ENCODE data around the gene KCNN3. TPM values are rescaled to one million over a fixed set of nuclear protein-coding genes. Genes with fewer than 3 reads are reported as not detected.

Gene KCNN3
- total RNA-seq, 5 donors from 2014 or later (not counting 1 experiment from before 2014, with no cell fraction given) = 0.03 to 0.23 (median 0.18) TPM

DNA sequence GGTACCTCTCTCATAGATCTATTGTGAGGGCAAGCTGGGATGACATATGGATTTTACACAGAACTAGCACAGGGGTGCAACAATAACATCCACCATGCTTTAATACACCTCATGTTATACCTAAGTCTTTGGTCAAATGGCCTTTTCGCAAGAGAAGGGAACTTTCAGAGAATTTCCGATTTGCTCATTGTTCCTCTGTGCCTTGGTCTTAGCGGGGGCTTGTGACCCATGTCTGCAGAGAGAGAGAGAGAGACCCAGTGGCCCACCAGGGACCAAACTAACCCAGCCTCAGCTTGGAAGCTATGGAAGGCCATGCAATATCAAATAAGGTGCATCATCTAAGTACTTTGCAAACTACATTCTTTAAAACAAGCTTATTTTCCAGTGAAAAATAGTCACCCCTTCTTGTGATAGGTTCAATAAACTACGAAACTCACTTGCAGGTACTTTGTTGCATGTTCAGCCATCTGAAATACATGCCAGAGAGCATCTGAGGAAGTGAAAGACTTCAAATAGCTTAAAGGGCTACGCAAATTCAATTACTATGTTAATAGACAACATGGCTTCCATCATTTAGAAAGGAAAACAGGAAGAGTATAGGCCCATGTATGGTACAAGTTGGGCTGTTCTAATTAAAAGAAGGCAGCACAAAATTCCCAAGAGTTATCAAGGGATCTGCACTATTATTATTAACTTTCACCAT is 100.7 kb downstream of the KCNN3 start:
- no peaks in the 10 kb centered on the region for H3K9me3 Mint-ChIP-seq
- no peaks in the 10 kb centered on the region for H3K36me3 Mint-ChIP-seq
- H3K4me3 Mint-ChIP-seq = no peak overlapping the region
- Histone ChIP-seq H3K4me3 (ENCODE audit: control insufficient read depth in 1 of 2, extremely low read depth in 1 of 2, low read length in 1 of 2) (no peak overlapping the region), H3K4me1 (ENCODE audit: control insufficient read depth in 1 of 2, extremely low read depth in 1 of 2, insufficient read depth in 2 of 2, low read length in 2 of 2) (no peaks in the 10 kb centered on the region), H3K9me3 (no peaks in the 10 kb centered on the region), H3K27ac (ENCODE audit: low read length) (no peak overlapping the region), H3K27me3 (replicated peaks in 1 of 2; ENCODE audit: control insufficient read depth in 2 of 2, extremely low read depth in 1 of 2, insufficient read depth in 2 of 2, low read length in 1 of 2) (peaks cover 0 to 15% of the 10 kb centered on the region in 2 experiments), H3K36me3 (ENCODE audit: control insufficient read depth in 2 of 2, extremely low read depth in 1 of 2, insufficient read depth in 1 of 2, low read length in 1 of 2) (no peaks in the 10 kb centered on the region)
- H3K27ac Mint-ChIP-seq = no peak overlapping the region
- DNase-seq (no peak), ATAC-seq (replicated peaks in 1 of 4) (no peak)
- H3K4me1 Mint-ChIP-seq = peaks cover 0 to 6% (median 0%) of the 10 kb centered on the region in 3 donors
- CTCF ChIA-PET = interaction anchor here in 1 of 2 donors (2.0 kb wide), 1 partner anchor 22 kb away, joined by 5 read pairs; no protein-coding TSS in a partner anchor
- POLR2A ChIA-PET = no interaction called here
- peaks cover 0 to 10% of the 10 kb centered on the region in 2 donors for H3K27me3 Mint-ChIP-seq
- WGBS (ENCODE audit: insufficient coverage) = 100% methylated on average over 3 of the region's 5 CpGs

DNA sequence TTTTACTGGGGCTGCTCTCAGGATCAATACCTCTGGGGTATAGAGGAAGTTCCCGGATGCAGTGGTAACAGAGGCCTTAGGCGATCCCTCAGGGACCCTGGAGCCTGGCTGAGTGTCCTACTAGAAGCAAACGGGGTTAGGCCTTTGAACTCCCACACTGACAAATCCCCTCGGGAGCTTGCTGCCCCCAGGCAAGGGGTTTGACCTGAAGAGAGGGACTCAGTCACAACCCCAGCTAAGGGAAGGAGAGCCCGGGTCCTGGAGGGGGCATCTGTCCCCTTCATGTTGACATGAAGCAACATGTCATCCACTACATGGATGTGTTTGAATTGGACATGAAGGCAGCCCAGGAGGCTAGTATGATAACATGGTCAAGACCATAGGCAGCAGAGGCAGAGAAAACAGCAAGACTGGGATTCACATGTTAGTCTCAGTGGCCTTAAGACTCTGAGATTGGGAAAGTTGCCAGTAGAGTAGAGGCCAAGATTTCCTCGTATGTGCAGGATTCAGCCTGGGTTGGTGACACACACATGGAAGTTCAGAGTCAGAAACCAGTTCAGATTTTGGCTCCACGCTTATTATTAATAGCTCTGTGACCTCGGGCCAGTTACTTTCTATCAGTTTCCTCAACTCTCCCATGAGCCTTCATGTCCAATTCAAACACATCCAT is 101.5 kb downstream of the KCNN3 start:
- DNase-seq = no peak
- 80% methylated on average over 5 of the region's 8 CpGs for WGBS (ENCODE audit: insufficient coverage)
- Mint-ChIP-seq H3K36me3 (no peaks in the 10 kb centered on the region), H3K4me1 (peaks cover 0 to 6% (median 0%) of the 10 kb centered on the region in 3 donors), H3K27ac (no peak overlapping the region), H3K27me3 (peaks cover 0 to 12% of the 10 kb centered on the region in 2 donors), H3K4me3 (no peak overlapping the region), H3K9me3 (no peaks in the 10 kb centered on the region)
- Histone ChIP-seq H3K27ac (ENCODE audit: low read length) (no peak overlapping the region), H3K4me1 (ENCODE audit: control insufficient read depth in 1 of 2, extremely low read depth in 1 of 2, insufficient read depth in 2 of 2, low read length in 2 of 2) (no peaks in the 10 kb centered on the region), H3K4me3 (ENCODE audit: control insufficient read depth in 1 of 2, extremely low read depth in 1 of 2, low read length in 1 of 2) (no peak overlapping the region), H3K27me3 (replicated peaks in 1 of 2; ENCODE audit: control insufficient read depth in 2 of 2, extremely low read depth in 1 of 2, insufficient read depth in 2 of 2, low read length in 1 of 2) (peaks cover 0 to 15% of the 10 kb centered on the region in 2 experiments), H3K9me3 (no peaks in the 10 kb centered on the region), H3K36me3 (ENCODE audit: control insufficient read depth in 2 of 2, extremely low read depth in 1 of 2, insufficient read depth in 1 of 2, low read length in 1 of 2) (no peaks in the 10 kb centered on the region)
- POLR2A ChIA-PET = no interaction called here
- CTCF ChIA-PET = interaction anchor here in 1 of 2 donors (2.0 kb wide), 1 partner anchor 23 kb away, joined by 5 read pairs; no protein-coding TSS in a partner anchor
- ATAC-seq (replicated peaks in 1 of 4) = no peak

DNA sequence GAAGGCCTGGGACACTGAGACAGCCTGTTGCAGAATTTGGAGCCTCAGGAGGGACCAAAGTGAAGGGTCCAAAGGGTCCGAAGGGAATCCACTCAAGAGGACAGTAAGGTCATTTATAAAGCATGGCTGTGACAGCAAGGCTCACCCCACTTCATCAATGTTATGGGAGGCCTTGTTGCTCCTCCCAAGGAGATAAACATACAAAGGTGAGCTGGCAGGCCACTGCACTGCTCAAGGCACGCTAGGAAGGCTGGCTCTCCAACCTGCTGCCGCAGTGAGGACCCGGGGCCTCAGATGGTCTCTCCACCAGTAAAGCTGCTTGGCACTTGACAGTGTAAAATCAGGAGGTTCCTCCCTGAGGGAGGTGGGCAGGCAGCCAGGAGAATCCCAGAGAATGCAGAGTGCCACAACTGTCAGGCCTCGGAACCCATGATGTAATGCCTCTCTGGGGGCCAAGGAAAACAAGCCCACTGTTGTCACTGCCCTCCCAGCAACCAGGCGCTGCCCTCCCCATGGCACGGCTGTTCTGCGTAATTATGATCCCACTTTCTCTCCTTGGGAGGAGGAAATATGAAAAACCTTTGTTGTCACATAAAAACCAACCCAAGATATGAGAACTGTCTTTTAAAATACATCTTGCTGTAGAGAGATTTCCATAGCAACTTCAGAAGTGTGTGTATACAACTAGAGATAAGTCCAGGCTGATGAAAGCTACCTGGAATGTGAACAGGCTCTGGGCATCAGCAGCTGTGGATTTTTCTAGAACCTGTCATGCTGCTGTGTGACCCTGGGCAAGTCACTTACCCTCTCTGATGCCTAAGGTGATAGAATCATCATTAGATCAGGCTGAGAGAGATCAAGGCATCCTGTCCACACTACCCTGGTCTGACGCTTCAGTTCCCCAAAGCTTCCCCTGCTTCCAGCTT is 102.5 kb downstream of the KCNN3 start:
- CTCF ChIA-PET = interaction anchor here (0.6 to 2.0 kb wide), 2 partner anchors 21 to 24 kb away, joined by 3 to 5 read pairs; no protein-coding TSS in a partner anchor
- Mint-ChIP-seq H3K4me3 (no peak overlapping the region), H3K9me3 (no peaks in the 10 kb centered on the region), H3K27ac (no peak overlapping the region), H3K4me1 (peaks cover 0 to 1% (median 0%) of the 10 kb centered on the region in 3 donors), H3K27me3 (peaks cover 0 to 14% of the 10 kb centered on the region in 2 donors), H3K36me3 (no peaks in the 10 kb centered on the region)
- POLR2A ChIA-PET = no interaction called here
- DNase-seq = no peak
- no peaks in the 10 kb centered on the region for H3K36me3 ChIP-seq (ENCODE audit: control insufficient read depth in 2 of 2, extremely low read depth in 1 of 2, insufficient read depth in 1 of 2, low read length in 1 of 2)
- 78% methylated on average over 5 of the region's 9 CpGs for WGBS (ENCODE audit: insufficient coverage)
- H3K4me1 ChIP-seq (ENCODE audit: control insufficient read depth in 1 of 2, extremely low read depth in 1 of 2, insufficient read depth in 2 of 2, low read length in 2 of 2) = no peaks in the 10 kb centered on the region
- ATAC-seq (replicated peaks in 1 of 4) = no peak
- H3K9me3 ChIP-seq = no peaks in the 10 kb centered on the region
- no peak overlapping the region for H3K4me3 ChIP-seq (ENCODE audit: control insufficient read depth in 1 of 2, extremely low read depth in 1 of 2, low read length in 1 of 2)
- H3K27ac ChIP-seq (ENCODE audit: low read length) = no peak overlapping the region
- H3K27me3 ChIP-seq (replicated peaks in 1 of 2; ENCODE audit: control insufficient read depth in 2 of 2, extremely low read depth in 1 of 2, insufficient read depth in 2 of 2, low read length in 1 of 2) = peaks cover 0 to 15% of the 10 kb centered on the region in 2 experiments

DNA sequence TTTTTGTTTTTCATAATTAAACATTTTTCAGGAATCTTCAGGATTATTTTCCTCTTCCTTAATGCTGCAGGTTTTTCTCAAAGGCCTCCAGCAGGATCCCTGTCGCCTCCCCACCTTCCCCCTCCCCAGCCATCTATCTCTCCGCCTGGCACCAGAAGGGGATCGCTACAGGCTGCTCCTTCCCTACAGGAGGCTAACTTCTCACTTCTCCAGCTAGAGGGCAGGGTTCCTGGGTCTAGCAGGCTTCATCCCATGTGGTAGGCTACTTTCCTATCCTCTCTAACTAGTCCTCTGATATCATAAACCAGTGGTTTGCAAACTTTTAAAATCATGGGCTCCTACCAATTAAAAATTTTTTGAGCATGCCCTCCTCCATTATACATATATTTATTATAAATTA is 104.1 kb downstream of the KCNN3 start:
- Histone ChIP-seq H3K36me3 (ENCODE audit: control insufficient read depth in 2 of 2, extremely low read depth in 1 of 2, insufficient read depth in 1 of 2, low read length in 1 of 2) (no peaks in the 10 kb centered on the region), H3K4me3 (ENCODE audit: control insufficient read depth in 1 of 2, extremely low read depth in 1 of 2, low read length in 1 of 2) (no peak overlapping the region), H3K27ac (ENCODE audit: low read length) (no peak overlapping the region), H3K4me1 (ENCODE audit: control insufficient read depth in 1 of 2, extremely low read depth in 1 of 2, insufficient read depth in 2 of 2, low read length in 2 of 2) (no peaks in the 10 kb centered on the region), H3K9me3 (no peaks in the 10 kb centered on the region), H3K27me3 (replicated peaks in 1 of 2; ENCODE audit: control insufficient read depth in 2 of 2, extremely low read depth in 1 of 2, insufficient read depth in 2 of 2, low read length in 1 of 2) (peaks cover 0 to 17% of the 10 kb centered on the region in 2 experiments)
- Mint-ChIP-seq H3K36me3 (no peaks in the 10 kb centered on the region), H3K27me3 (peaks cover 0 to 18% of the 10 kb centered on the region in 2 donors), H3K27ac (peak overlapping the region in 1 of 2 donors; percentile 44), H3K9me3 (no peaks in the 10 kb centered on the region), H3K4me3 (no peak overlapping the region), H3K4me1 (no peaks in the 10 kb centered on the region)
- DNase-seq (peak in 1 of 35 experiments; percentile 45), ATAC-seq (replicated peaks in 1 of 4) (peak in 3 of 4 experiments; percentile 52 to 77 (median 56))
- 64% methylated on average over 3 of the region's 3 CpGs for WGBS (ENCODE audit: insufficient coverage)
- CTCF ChIA-PET = interaction anchor here in 1 of 2 donors (1.1 kb wide), 1 partner anchor 25 kb away, joined by 8 read pairs; no protein-coding TSS in a partner anchor
- POLR2A ChIA-PET = no interaction called here

DNA sequence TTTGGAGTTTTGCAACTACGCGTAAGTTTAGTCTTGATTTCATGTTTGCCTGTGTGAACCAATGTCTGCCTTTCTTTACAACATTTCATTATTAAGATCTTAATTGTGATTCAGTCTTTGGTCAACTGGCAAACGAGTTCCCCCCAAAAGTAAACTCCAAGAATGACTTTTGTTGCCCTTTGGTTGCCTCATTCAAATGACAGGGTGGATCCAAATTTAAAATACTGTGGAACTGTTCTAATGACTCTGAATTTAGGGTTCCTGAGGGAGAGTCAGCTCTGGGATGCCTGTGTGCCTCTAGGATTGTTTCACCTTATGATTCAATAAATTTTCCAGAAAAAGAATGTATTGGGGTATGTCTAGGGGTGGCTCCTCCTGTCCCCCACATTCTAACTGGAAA is 105.3 kb downstream of the KCNN3 start:
- no peak overlapping the region for H3K27ac ChIP-seq (ENCODE audit: low read length)
- H3K27me3 ChIP-seq (replicated peaks in 1 of 2; ENCODE audit: control insufficient read depth in 2 of 2, extremely low read depth in 1 of 2, insufficient read depth in 2 of 2, low read length in 1 of 2) = peaks cover 0 to 19% of the 10 kb centered on the region in 2 experiments
- no CpG with 5 or more reads among the region's 3 CpGs for WGBS (ENCODE audit: insufficient coverage)
- H3K27me3 Mint-ChIP-seq = peaks cover 0 to 20% of the 10 kb centered on the region in 2 donors
- POLR2A ChIA-PET = no interaction called here
- H3K4me3 Mint-ChIP-seq = no peak overlapping the region
- H3K9me3 Mint-ChIP-seq = no peaks in the 10 kb centered on the region
- H3K36me3 ChIP-seq (ENCODE audit: control insufficient read depth in 2 of 2, extremely low read depth in 1 of 2, insufficient read depth in 1 of 2, low read length in 1 of 2) = no peaks in the 10 kb centered on the region
- peaks cover 4 to 6% (median 5%) of the 10 kb centered on the region in 3 donors for H3K4me1 Mint-ChIP-seq
- no peaks in the 10 kb centered on the region for H3K9me3 ChIP-seq
- ATAC-seq (replicated peaks in 1 of 4) (no peak), DNase-seq (no peak)
- no peak overlapping the region for H3K4me3 ChIP-seq (ENCODE audit: control insufficient read depth in 1 of 2, extremely low read depth in 1 of 2, low read length in 1 of 2)
- no peaks in the 10 kb centered on the region for H3K36me3 Mint-ChIP-seq
- H3K27ac Mint-ChIP-seq = no peak overlapping the region
- peaks cover 3 to 10% of the 10 kb centered on the region in 2 experiments for H3K4me1 ChIP-seq (ENCODE audit: control insufficient read depth in 1 of 2, extremely low read depth in 1 of 2, insufficient read depth in 2 of 2, low read length in 2 of 2)
- CTCF ChIA-PET = interaction anchor here in 1 of 2 donors (0.8 to 0.9 kb wide), 3 partner anchors 196 to 1518 kb away, joined by 3 to 4 read pairs (median 4); partner anchors contain the start of gene SMG5

DNA sequence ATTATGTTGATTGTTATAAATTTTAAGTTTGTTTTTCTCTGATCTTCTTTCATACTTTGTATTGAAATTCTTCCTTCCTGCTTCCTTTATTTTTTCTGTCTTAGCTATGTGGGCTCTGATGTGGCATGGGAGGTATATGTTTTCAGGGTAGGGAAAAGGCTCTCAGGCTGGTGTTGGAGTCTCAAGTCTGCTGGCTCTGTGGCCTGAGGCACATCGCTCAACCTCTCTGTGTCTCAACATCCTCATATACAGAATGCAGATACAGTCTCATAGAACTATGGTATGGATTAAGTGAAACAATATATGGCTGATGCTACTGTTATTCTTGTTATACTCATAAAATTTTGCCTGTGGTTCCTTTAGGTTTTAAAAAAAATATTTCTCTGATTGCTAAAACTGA is 105.9 kb downstream of the KCNN3 start:
- no peaks in the 10 kb centered on the region for H3K36me3 ChIP-seq (ENCODE audit: control insufficient read depth in 2 of 2, extremely low read depth in 1 of 2, insufficient read depth in 1 of 2, low read length in 1 of 2)
- WGBS (ENCODE audit: insufficient coverage) = no CpG with 5 or more reads among the region's 1 CpG
- H3K4me1 ChIP-seq (ENCODE audit: control insufficient read depth in 1 of 2, extremely low read depth in 1 of 2, insufficient read depth in 2 of 2, low read length in 2 of 2) = peaks cover 9 to 15% of the 10 kb centered on the region in 2 experiments
- no peaks in the 10 kb centered on the region for H3K9me3 Mint-ChIP-seq
- H3K4me3 Mint-ChIP-seq = no peak overlapping the region
- DNase-seq = no peak
- no peak overlapping the region for H3K27ac ChIP-seq (ENCODE audit: low read length)
- H3K4me3 ChIP-seq (ENCODE audit: control insufficient read depth in 1 of 2, extremely low read depth in 1 of 2, low read length in 1 of 2) = no peak overlapping the region
- peaks cover 10 to 12% (median 11%) of the 10 kb centered on the region in 3 donors for H3K4me1 Mint-ChIP-seq
- peaks cover 0 to 20% of the 10 kb centered on the region in 2 donors for H3K27me3 Mint-ChIP-seq
- H3K36me3 Mint-ChIP-seq = no peaks in the 10 kb centered on the region
- H3K9me3 ChIP-seq = no peaks in the 10 kb centered on the region
- peaks cover 0 to 19% of the 10 kb centered on the region in 2 experiments for H3K27me3 ChIP-seq (replicated peaks in 1 of 2; ENCODE audit: control insufficient read depth in 2 of 2, extremely low read depth in 1 of 2, insufficient read depth in 2 of 2, low read length in 1 of 2)
- ATAC-seq (replicated peaks in 1 of 4) = no peak
- no peak overlapping the region for H3K27ac Mint-ChIP-seq
- ChIA-PET CTCF (interaction anchor here in 1 of 2 donors (0.9 kb wide), 1 partner anchor 204 kb away, joined by 3 read pairs; no protein-coding TSS in a partner anchor), POLR2A (no interaction called here)
